Psoas muscle (tissue), 8 donors: ENCODE measurements around the gene CCT6B. TPM values are rescaled to one million over a fixed set of nuclear protein-coding genes. Genes with fewer than 3 reads are reported as not detected.
A peak's percentile ranks its signal among the peaks of the same experiment; 100 is the strongest.
"Not testable (repeated sequence)": the region's sequence is repeated elsewhere in the genome, so short reads cannot be mapped to it uniquely, and the experiment has no call there.

Experiments used
- ATAC-seq, 4 donors: fragments of 200-7000 bp; cut with Tn5 transposase; one replicate each; pipeline ENCODE4 v1.9.1; 2020; ENCODE audit warnings: moderate library complexity in 3 of 4, mild to moderate bottlenecking in 2 of 4
- DNase-seq, 2 donors: peaks; one replicate each; pipeline ENCODE4 v3.0.0-alpha.2; 2020
- H3K27ac ChIP-seq: fragments of 200-600 bp; one replicate; pipeline ENCODE4 v1.8.0; 2022
- H3K27me3 ChIP-seq, 3 donors: fragments of 200-600 bp in 1 of 3; one replicate each; pipeline versions ENCODE4 v1.6.1 to v1.8.0; 2013 to 2022; ENCODE audit warnings: low read length in 2 of 3, mild to moderate bottlenecking in 2 of 3, moderate library complexity in 1 of 3; ENCODE audit not compliant: insufficient read depth in 3 of 3
- H3K36me3 ChIP-seq, 2 donors: fragments of 200-600 bp in 1 of 2; one replicate each; pipeline versions ENCODE4 v1.6.1 to v1.8.0; 2013 to 2022; ENCODE audit warnings: low read depth in 1 of 2, mild to moderate bottlenecking in 1 of 2, moderate library complexity in 1 of 2; ENCODE audit not compliant: insufficient read depth in 1 of 2
- H3K4me1 ChIP-seq: fragments of 200-600 bp; one replicate; pipeline ENCODE4 v1.8.0; 2022
- H3K4me3 ChIP-seq: fragments of 200-600 bp; one replicate; pipeline ENCODE4 v1.8.0; 2022; ENCODE audit warnings: mild to moderate bottlenecking
- H3K9me3 ChIP-seq: fragments of 200-600 bp; one replicate; pipeline ENCODE4 v1.8.0; 2022
- CTCF ChIP-seq: fragments of 200-600 bp; IDR thresholded peaks from one replicate; pipeline ENCODE4 v1.8.0; 2022; ENCODE audit warnings: antibody characterized with exemption
- WGBS, 3 donors: extraction: QIAGEN DNeasy Blood & Tissue Kit; methylation state at CpG; one replicate each; pipeline versions ENCODE4 v1.1.6 to v1.1.7; 2013; 5-methylcytosine and 5-hydroxymethylcytosine counted together
- intact Hi-C, 2 donors: fragments of 100-400 bp; cut with DNase I; formaldehyde crosslinking; loops; one replicate each; pipeline versions ENCODE4 v1.11.0 to v1.14.2; 2022
- polyA plus RNA-seq, 3 donors: library from polyadenylated mRNA; stranded (reverse); fragments of 200-250 nt; gene quantifications; one replicate each; pipeline ENCODE4 v1.2.3, GENCODE V29; 2013
- total RNA-seq, 4 donors: library from RNA; stranded (reverse); fragmentation: NEBNext Ultra II Directional in 2 of 4; extraction: Animal tissue kit (Norgen Biotek cat#: 25700) in 2 of 4; gene quantifications; one replicate each; pipeline versions ENCODE4 v1.2.1 to v1.2.4, GENCODE V29; 2021 to 2023
- donor health status: healthy with polysubstance abuse.
- donor health status: DM: no; HTN: no; CAD: no; lungs with moderate emphysema.
- donor health status: Bipolar disorder and iron deficiency.
- donor health status: healthy.
- donor health status: DM: yes; HTN: yes; CAD: no.
- donor health status: DM: no; HTN: no; CAD: no.
- donor health status: DM: no; HTN: no; CAD: no.
- donor health status: DM: yes; HTN: yes; CAD: no.

Gene CCT6B
- total and polyA plus RNA-seq, 7 donors = 0.74 to 5.2 (median 2.4) TPM

- no peak overlapping the region for H3K27ac ChIP-seq
- ATAC-seq (peak in 1 of 4 donors; percentile 7), DNase-seq (no peak)
- H3K4me3 ChIP-seq = no peak overlapping the region
- no peak for TF ChIP-seq CTCF
- peaks cover 5 to 88% of the 10 kb centered on the region in 2 donors for H3K36me3 ChIP-seq
- intact Hi-C loops = loop anchor here in 1 of 2 donors (5.0 kb wide), 1 partner anchor 114 kb away; the partner anchor contains the start of gene RAD51D
- no peaks in the 10 kb centered on the region for H3K27me3 ChIP-seq
- no peaks in the 10 kb centered on the region for H3K4me1 ChIP-seq
- H3K9me3 ChIP-seq = no peaks in the 10 kb centered on the region
- 86 to 89% (median 87%) methylated on average over 4 of the region's 4 CpGs for WGBS, 3 donors
These were observed 42.5 kb upstream of the CCT6B start for GRCh38 chr17:35003778-35004177.

GRCh38 chr17:35002876-35003551 is 41.8 kb upstream of the CCT6B start:
- DNase-seq (no peak), ATAC-seq (no peak)
- TF ChIP-seq CTCF = no peak
- WGBS, 3 donors = 85 to 86% (median 86%) methylated on average over 15 of the region's 15 CpGs
- Histone ChIP-seq H3K4me3 (no peak overlapping the region), H3K9me3 (no peaks in the 10 kb centered on the region), H3K36me3 (peaks cover 5 to 90% of the 10 kb centered on the region in 2 donors), H3K27me3 (no peaks in the 10 kb centered on the region), H3K27ac (no peak overlapping the region), H3K4me1 (no peaks in the 10 kb centered on the region)
- intact Hi-C loops = loop anchor here in 1 of 2 donors (5.0 kb wide), 1 partner anchor 114 kb away; the partner anchor contains the start of gene RAD51D

GRCh38 chr17:35001549-35001948 is 40.3 kb upstream of the CCT6B start:
- 85 to 94% (median 86%) methylated on average over 2 of the region's 2 CpGs for WGBS, 3 donors
- peaks cover 9 to 91% of the 10 kb centered on the region in 2 donors for H3K36me3 ChIP-seq
- H3K4me3 ChIP-seq = no peak overlapping the region
- no peak for TF ChIP-seq CTCF
- intact Hi-C loops = loop anchor here in 1 of 2 donors (5.0 kb wide), 1 partner anchor 116 kb away; the partner anchor contains the start of gene RAD51D
- H3K27me3 ChIP-seq = no peaks in the 10 kb centered on the region
- no peak for DNase-seq
- H3K9me3 ChIP-seq = no peaks in the 10 kb centered on the region
- no peak for ATAC-seq
- H3K4me1 ChIP-seq = peaks cover 5% of the 10 kb centered on the region
- H3K27ac ChIP-seq = no peak overlapping the region

GRCh38 chr17:35000965-35001364 is 39.7 kb upstream of the CCT6B start:
- not testable (repeated sequence) for ATAC-seq, H3K27ac ChIP-seq, DNase-seq, H3K4me1 ChIP-seq, H3K4me3 ChIP-seq, H3K27me3 ChIP-seq, H3K9me3 ChIP-seq
- intact Hi-C loops = loop anchor here in 1 of 2 donors (5.0 kb wide), 1 partner anchor 116 kb away; the partner anchor contains the start of gene RAD51D
- peaks cover 9 to 91% of the 10 kb centered on the region in 2 donors for H3K36me3 ChIP-seq
- 92 to 95% (median 93%) methylated on average over 14 of the region's 14 CpGs for WGBS, 3 donors

GRCh38 chr17:34999456-34999855 is 38.2 kb upstream of the CCT6B start:
- WGBS, 3 donors = 94 to 100% (median 95%) methylated on average over 2 of the region's 2 CpGs
- intact Hi-C loops = loop anchor here (1.0 to 5.0 kb wide), 3 partner anchors 89 to 118 kb away; partner anchors contain the start of gene RAD51D (in 1 of the 2)
- Histone ChIP-seq H3K36me3 (peaks cover 14 to 97% of the 10 kb centered on the region in 2 donors), H3K9me3 (no peaks in the 10 kb centered on the region), H3K27me3 (no peaks in the 10 kb centered on the region), H3K27ac (no peak overlapping the region), H3K4me3 (no peak overlapping the region), H3K4me1 (peaks cover 5% of the 10 kb centered on the region)
- ATAC-seq (no peak), DNase-seq (no peak)
- no peak for TF ChIP-seq CTCF
